Activated CD4-positive, alpha-beta T cell treated with anti-CD3 and anti-CD28 coated beads, Interleukin-2, amount 10 ng/mL, durations not matched to agents 7 days and 5 days (primary cell): ENCODE measurements around the gene PPFIA2. TPM values are rescaled to one million over a fixed set of nuclear protein-coding genes. Genes with fewer than 3 reads are reported as not detected.

Experiments used
- CTCF ChIA-PET: fragments of 350-600 bp; sonication (Branson Sonifier 250); formaldehyde crosslinking; loops from one replicate; lab custom pipeline; 2021; ENCODE audit warnings: antibody characterized with exemption; lab: Charles Lee
- POLR2A ChIA-PET: fragments of 350-600 bp; sonication (Branson Sonifier 250); formaldehyde crosslinking; loops from one replicate; lab custom pipeline; 2021; ENCODE audit warnings: antibody characterized with exemption; lab: Charles Lee
- DNase-seq: peaks from one replicate; pipeline ENCODE4 v3.0.0-alpha.2; 2020
- H3K27ac Mint-ChIP-seq: one replicate; pipeline ENCODE4 v1.8.0; 2021; ENCODE audit warnings: mild to moderate bottlenecking, moderate library complexity, mixed read lengths
- H3K27me3 Mint-ChIP-seq: one replicate; pipeline ENCODE4 v1.8.0; 2021; ENCODE audit warnings: mixed read lengths
- H3K36me3 Mint-ChIP-seq: one replicate; pipeline ENCODE4 v1.8.0; 2021; ENCODE audit warnings: low read depth, mixed read lengths
- H3K4me1 Mint-ChIP-seq: one replicate; pipeline ENCODE4 v1.8.0; 2021; ENCODE audit warnings: mixed read lengths
- H3K4me3 Mint-ChIP-seq: one replicate; pipeline ENCODE4 v1.8.0; 2021; ENCODE audit warnings: mild to moderate bottlenecking, moderate library complexity, mixed read lengths
- H3K9me3 Mint-ChIP-seq: one replicate; pipeline ENCODE4 v1.8.0; 2021; ENCODE audit warnings: mixed read lengths
- total RNA-seq, 2 experiments: library from RNA; stranded (reverse); gene quantifications; one replicate each; pipeline ENCODE4 v1.2.3, GENCODE V29; 2021

The PPFIA2 gene
- total RNA-seq, 2 experiments from 2014 or later, result not detected

DNA sequence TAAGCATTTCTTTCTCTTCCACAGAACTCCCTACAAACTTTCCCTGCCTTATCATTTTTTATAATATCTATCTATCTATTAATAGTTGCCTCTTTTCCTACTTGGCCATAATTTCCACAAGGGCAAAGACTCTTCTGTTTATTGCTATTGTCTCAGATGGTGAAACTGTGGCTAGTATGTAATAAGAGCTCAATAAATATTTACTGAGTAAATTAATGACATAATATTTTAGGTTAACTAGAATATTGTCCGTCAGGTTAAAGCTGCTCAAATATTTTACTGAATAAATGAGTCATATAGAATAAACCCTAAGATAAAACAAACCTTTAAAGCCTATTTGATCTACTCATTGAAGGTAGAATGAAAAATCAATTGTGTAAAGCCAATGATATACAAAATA, 240.5 kb downstream of the PPFIA2 start:
- no peaks in the 10 kb centered on the region for H3K27me3 Mint-ChIP-seq
- H3K27ac Mint-ChIP-seq, result no peak overlapping the region
- ChIA-PET POLR2A (no interaction called here), CTCF (no interaction called here)
- no peak for DNase-seq
- H3K9me3 Mint-ChIP-seq, result no peaks in the 10 kb centered on the region
- H3K36me3 Mint-ChIP-seq, result no peaks in the 10 kb centered on the region
- no peak overlapping the region for H3K4me3 Mint-ChIP-seq
- peaks cover 5% of the 10 kb centered on the region for H3K4me1 Mint-ChIP-seq

- Mint-ChIP-seq H3K9me3 (no peaks in the 10 kb centered on the region), H3K36me3 (no peaks in the 10 kb centered on the region), H3K4me3 (no peak overlapping the region), H3K27me3 (no peaks in the 10 kb centered on the region), H3K27ac (no peak overlapping the region), H3K4me1 (peaks cover 5% of the 10 kb centered on the region)
- ChIA-PET CTCF (no interaction called here), POLR2A (no interaction called here)
- DNase-seq, result no peak
Measured at GRCh38 chr12:81517296-81517695, 241.9 kb downstream of the PPFIA2 start.

DNA sequence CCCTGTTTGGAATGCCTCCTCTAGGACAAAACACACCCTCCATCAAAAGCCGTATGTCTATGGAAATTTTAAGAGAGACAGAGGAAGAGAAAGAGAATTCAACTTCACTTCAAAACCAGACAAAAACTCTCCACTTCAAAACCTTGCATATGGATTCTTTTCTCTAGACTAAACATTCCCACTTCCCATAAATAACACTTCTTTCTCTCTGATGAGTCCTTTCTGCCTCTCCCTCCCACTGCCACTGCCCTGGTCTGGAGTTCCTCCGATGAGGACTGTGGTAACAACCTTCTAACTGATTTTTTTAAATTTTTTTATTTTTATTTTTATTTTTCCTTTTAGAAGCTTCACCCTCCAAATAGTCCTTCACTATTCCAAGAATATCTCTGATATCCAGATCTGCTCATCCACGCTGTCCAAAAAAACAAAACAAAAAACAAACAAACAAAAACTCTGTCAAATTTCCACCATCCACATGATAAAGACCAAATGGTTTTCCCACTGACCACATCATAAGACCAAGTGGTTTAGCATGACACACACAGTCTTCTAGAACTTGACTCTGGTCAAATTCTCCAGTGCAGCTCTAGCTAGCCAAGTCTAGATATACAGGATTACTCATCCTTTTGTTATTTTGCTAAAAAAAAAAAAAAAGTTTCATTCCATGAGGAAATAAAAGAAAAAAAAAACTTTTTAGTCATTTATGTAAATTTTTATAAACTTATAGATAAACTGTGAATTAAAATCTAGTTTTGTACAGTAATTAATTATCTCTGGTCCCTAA, 256.0 kb downstream of the PPFIA2 start:
- DNase-seq, result no peak
- Mint-ChIP-seq H3K9me3 (no peaks in the 10 kb centered on the region), H3K27me3 (no peaks in the 10 kb centered on the region), H3K4me3 (no peak overlapping the region), H3K27ac (no peak overlapping the region), H3K36me3 (no peaks in the 10 kb centered on the region), H3K4me1 (no peaks in the 10 kb centered on the region)
- CTCF ChIA-PET, result no interaction called here
- POLR2A ChIA-PET, result no interaction called here

DNA sequence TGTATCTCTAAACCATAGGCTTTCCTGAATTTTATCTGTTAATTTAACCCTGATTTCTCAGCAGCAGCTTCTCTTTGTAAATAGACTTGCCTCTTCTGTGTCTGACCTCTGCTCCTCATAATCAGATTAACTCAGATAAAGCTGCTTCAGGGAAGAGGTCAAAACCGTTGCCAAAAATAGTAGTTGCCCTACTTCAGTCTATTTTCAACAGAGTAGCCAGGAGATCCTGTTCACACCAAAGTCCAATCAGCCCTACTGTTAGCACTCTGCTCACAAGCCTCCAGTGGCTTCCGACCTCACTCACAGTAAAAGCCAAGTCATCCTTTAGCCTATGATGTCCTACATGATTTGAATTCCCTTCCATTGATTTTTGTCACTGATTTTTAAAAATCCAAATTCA, 258.4 kb downstream of the PPFIA2 start:
- no peaks in the 10 kb centered on the region for H3K36me3 Mint-ChIP-seq
- no peaks in the 10 kb centered on the region for H3K27me3 Mint-ChIP-seq
- no peak for DNase-seq
- no peak overlapping the region for H3K4me3 Mint-ChIP-seq
- no peaks in the 10 kb centered on the region for H3K9me3 Mint-ChIP-seq
- H3K27ac Mint-ChIP-seq, result no peak overlapping the region
- H3K4me1 Mint-ChIP-seq, result no peaks in the 10 kb centered on the region
- ChIA-PET CTCF (no interaction called here), POLR2A (no interaction called here)

- CTCF ChIA-PET, result no interaction called here
- Mint-ChIP-seq H3K27me3 (no peaks in the 10 kb centered on the region), H3K36me3 (no peaks in the 10 kb centered on the region), H3K4me1 (no peaks in the 10 kb centered on the region), H3K4me3 (no peak overlapping the region), H3K27ac (no peak overlapping the region), H3K9me3 (no peaks in the 10 kb centered on the region)
- no peak for DNase-seq
- POLR2A ChIA-PET, result no interaction called here
Measured at GRCh38 chr12:81499809-81500208, 259.3 kb downstream of the PPFIA2 start.

GRCh38 chr12:81492131-81492720, 266.9 kb downstream of the PPFIA2 start:
- Mint-ChIP-seq H3K9me3 (no peaks in the 10 kb centered on the region), H3K36me3 (no peaks in the 10 kb centered on the region)

DNA sequence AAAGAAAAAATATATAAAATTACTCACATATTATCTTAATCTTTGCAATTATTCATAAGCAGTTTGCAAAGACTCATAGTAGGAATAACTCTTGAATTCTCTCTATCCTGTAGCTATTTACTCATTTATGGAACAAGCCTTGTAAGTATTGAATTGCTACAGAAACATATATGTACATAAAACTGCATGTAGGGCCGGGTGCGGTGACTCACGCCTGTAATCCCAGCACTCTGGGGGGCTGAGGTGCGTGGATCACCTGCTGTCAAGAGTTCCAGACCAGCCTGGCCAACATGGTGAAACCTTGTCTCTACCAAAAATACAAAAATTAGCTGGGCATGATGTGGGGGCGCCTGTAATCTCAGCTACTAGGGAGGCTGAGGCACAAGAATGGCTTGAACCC, 286.2 kb downstream of the PPFIA2 start:
- H3K4me1 Mint-ChIP-seq, result no peaks in the 10 kb centered on the region
- no peaks in the 10 kb centered on the region for H3K27me3 Mint-ChIP-seq
- H3K4me3 Mint-ChIP-seq, result no peak overlapping the region
- ChIA-PET POLR2A (no interaction called here), CTCF (no interaction called here)
- H3K9me3 Mint-ChIP-seq, result no peaks in the 10 kb centered on the region
- H3K36me3 Mint-ChIP-seq, result no peaks in the 10 kb centered on the region
- DNase-seq, result no peak
- H3K27ac Mint-ChIP-seq, result no peak overlapping the region

More at GRCh38 chr12:81492131-81492720, 266.9 kb downstream of the PPFIA2 start:
- Mint-ChIP-seq H3K4me3 (no peak overlapping the region), H3K27ac (no peak overlapping the region), H3K4me1 (no peaks in the 10 kb centered on the region), H3K27me3 (no peaks in the 10 kb centered on the region)
- ChIA-PET POLR2A (no interaction called here), CTCF (no interaction called here)
- no peak for DNase-seq

DNA sequence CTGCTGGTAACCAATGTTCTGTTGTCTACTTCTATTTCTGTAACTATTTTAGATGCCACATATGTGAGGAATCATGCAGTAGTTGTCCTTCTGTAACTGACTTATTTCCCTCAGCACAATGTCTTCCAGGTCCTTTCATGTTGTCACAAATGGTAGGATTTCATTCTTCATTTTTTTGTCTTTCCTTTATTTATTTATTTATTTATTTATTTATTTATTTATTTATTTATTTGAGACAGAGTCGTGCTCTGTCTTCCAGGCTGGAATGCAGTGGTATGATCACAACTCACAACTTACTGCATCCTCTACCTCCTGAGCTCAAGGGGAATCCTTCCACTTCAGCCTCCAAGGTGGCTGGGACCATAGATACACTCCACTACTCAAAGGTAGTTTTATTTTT, 288.2 kb downstream of the PPFIA2 start:
- Mint-ChIP-seq H3K27ac (no peak overlapping the region), H3K9me3 (no peaks in the 10 kb centered on the region), H3K36me3 (no peaks in the 10 kb centered on the region), H3K27me3 (no peaks in the 10 kb centered on the region), H3K4me1 (no peaks in the 10 kb centered on the region), H3K4me3 (no peak overlapping the region)
- ChIA-PET POLR2A (no interaction called here), CTCF (interaction anchor here (0.7 kb wide), 1 partner anchor 406 kb away, joined by 3 read pairs; no protein-coding TSS in a partner anchor)
- DNase-seq, result no peak

- no peak for DNase-seq
- Mint-ChIP-seq H3K4me1 (no peaks in the 10 kb centered on the region), H3K9me3 (no peaks in the 10 kb centered on the region), H3K27ac (no peak overlapping the region), H3K36me3 (no peaks in the 10 kb centered on the region), H3K27me3 (no peaks in the 10 kb centered on the region), H3K4me3 (no peak overlapping the region)
- ChIA-PET CTCF (no interaction called here), POLR2A (no interaction called here)
Measured at GRCh38 chr12:81468206-81468605, 290.9 kb downstream of the PPFIA2 start.

GRCh38 chr12:81465876-81466275, 293.3 kb downstream of the PPFIA2 start:
- no peaks in the 10 kb centered on the region for H3K9me3 Mint-ChIP-seq
- no peak overlapping the region for H3K27ac Mint-ChIP-seq
- H3K4me3 Mint-ChIP-seq, result no peak overlapping the region
- no peak for DNase-seq
- no peaks in the 10 kb centered on the region for H3K36me3 Mint-ChIP-seq
- CTCF ChIA-PET, result no interaction called here
- H3K27me3 Mint-ChIP-seq, result no peaks in the 10 kb centered on the region
- no peaks in the 10 kb centered on the region for H3K4me1 Mint-ChIP-seq
- POLR2A ChIA-PET, result no interaction called here

- no peaks in the 10 kb centered on the region for H3K27me3 Mint-ChIP-seq
- H3K27ac Mint-ChIP-seq, result no peak overlapping the region
- CTCF ChIA-PET, result no interaction called here
- no peaks in the 10 kb centered on the region for H3K36me3 Mint-ChIP-seq
- no peak for DNase-seq
- no peak overlapping the region for H3K4me3 Mint-ChIP-seq
- POLR2A ChIA-PET, result no interaction called here
- H3K4me1 Mint-ChIP-seq, result no peaks in the 10 kb centered on the region
- no peaks in the 10 kb centered on the region for H3K9me3 Mint-ChIP-seq
Measured at GRCh38 chr12:81465191-81465590, 294.0 kb downstream of the PPFIA2 start.

DNA sequence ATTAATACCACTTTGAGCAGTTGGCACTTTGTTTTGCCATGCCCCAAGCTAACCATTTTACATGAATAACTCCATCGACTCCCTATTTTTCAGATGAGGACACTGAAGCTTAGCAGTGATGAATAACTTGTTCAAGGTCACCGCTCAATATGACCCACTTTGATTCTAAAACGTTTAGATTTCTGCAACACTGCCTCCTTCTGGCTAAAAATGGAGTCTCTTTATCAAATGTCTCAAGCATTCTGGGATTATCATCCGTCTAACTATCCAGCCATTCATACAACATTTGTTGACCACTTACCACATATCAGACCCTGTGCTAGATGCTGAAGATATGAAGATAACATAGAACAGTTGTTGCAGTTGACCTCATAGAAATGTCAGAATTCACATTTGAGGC, 298.0 kb downstream of the PPFIA2 start:
- no peak overlapping the region for H3K27ac Mint-ChIP-seq
- H3K36me3 Mint-ChIP-seq, result no peaks in the 10 kb centered on the region
- H3K4me3 Mint-ChIP-seq, result no peak overlapping the region
- DNase-seq, result no peak
- H3K9me3 Mint-ChIP-seq, result no peaks in the 10 kb centered on the region
- CTCF ChIA-PET, result no interaction called here
- no peaks in the 10 kb centered on the region for H3K27me3 Mint-ChIP-seq
- no peaks in the 10 kb centered on the region for H3K4me1 Mint-ChIP-seq
- POLR2A ChIA-PET, result no interaction called here

DNA sequence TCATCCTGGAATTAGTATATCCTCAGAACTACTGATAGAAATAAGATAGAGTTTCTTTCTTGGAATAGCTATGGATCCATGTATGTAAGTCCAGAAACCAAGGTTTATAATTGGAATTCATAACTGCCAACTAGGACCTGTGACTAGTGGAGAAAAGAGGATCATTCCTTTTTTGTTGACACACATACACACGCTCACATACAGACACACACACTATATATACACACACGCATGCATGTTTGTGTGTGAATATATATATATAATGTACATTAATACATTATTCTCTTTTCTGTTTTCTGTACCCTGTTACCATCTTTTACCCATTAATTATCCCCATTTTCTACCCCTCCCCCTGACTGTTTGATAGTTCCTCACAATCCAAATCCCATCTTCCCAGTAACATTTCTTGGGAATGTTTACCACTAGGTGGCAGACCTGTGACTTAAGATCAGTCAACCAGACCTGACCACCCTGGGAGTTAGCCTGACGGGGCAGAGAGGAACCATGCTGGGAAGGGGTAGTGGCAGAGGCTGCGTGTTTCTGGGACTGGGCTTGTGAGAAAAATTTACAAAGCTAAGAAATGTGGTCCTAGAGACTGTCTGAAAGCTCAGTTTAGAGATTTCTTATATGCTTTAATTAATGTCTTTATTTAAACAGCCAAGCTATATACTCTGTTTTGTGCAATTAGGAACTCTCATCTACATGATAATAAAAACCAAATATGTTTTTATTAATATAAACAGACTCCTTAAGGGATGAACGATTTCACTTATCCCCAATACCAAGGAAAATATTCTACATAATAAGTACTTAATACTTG, 308.0 kb downstream of the PPFIA2 start:
- Mint-ChIP-seq H3K27me3 (no peaks in the 10 kb centered on the region), H3K9me3 (no peaks in the 10 kb centered on the region), H3K4me1 (no peaks in the 10 kb centered on the region), H3K36me3 (no peaks in the 10 kb centered on the region), H3K27ac (no peak overlapping the region), H3K4me3 (no peak overlapping the region)
- DNase-seq, result no peak
- POLR2A ChIA-PET, result no interaction called here
- CTCF ChIA-PET, result no interaction called here
